Lung microvascular endothelial cell (primary cell): ENCODE data around the gene MRPL50. TPM values are rescaled to one million over a fixed set of nuclear protein-coding genes. Genes with fewer than 3 reads are reported as not detected.

Experiments used
- DNase-seq, 2 donors: peaks; one replicate each; pipeline versions ENCODE4 v3.0.0 to v3.0.0-alpha.2; 2010; ENCODE audit warnings: low read depth in 2 of 2
- total RNA-seq: library from RNA; depleted of rRNA; stranded (reverse); fragments of >200 nt; gene quantifications from 2 replicates; pipeline ENCODE4 v1.2.1, GENCODE V29; 2014

MRPL50 gene
- total RNA-seq: 11.6 and 13.3 TPM in 2 replicates

- DNase-seq: peak; percentile 98 to 100
Measured at GRCh38 chr9:101398068-101398929, at the start of gene MRPL50, which contains the start of gene ZNF189. Gene MRPL50, minus strand, starts transcription at chr9:101398618. Its CDS starts 26 bp downstream, at chr9:101398592. Gene ZNF189, plus strand, starts transcription at chr9:101398851. Its CDS starts 306 bp downstream, at chr9:101399157.

GRCh38 chr9:101446732-101447131 is 48.3 kb upstream of the MRPL50 start:
- no peak for DNase-seq

GRCh38 chr9:101445353-101446029 is 47.1 kb upstream of the MRPL50 start:
- DNase-seq: no peak

GRCh38 chr9:101443364-101443771 is 45.0 kb upstream of the MRPL50 start:
- no peak for DNase-seq

GRCh38 chr9:101442736-101443135 is 44.3 kb upstream of the MRPL50 start:
- no peak for DNase-seq

GRCh38 chr9:101442318-101442717 is 43.9 kb upstream of the MRPL50 start:
- DNase-seq: no peak

- no peak for DNase-seq
Measured at GRCh38 chr9:101440714-101441230, 42.4 kb upstream of the MRPL50 start.

GRCh38 chr9:101438523-101438922 is 40.1 kb upstream of the MRPL50 start:
- DNase-seq: no peak

GRCh38 chr9:101437806-101438232 is 39.4 kb upstream of the MRPL50 start:
- DNase-seq: no peak

GRCh38 chr9:101435601-101436079 is 37.2 kb upstream of the MRPL50 start, which contains the start of gene ALDOB:
Gene ALDOB, minus strand, starts transcription at chr9:101435774. Its CDS starts 4,887 bp downstream, at chr9:101430887.
- DNase-seq: no peak

- no peak for DNase-seq
Measured at GRCh38 chr9:101434998-101435397, 36.6 kb upstream of the MRPL50 start.

GRCh38 chr9:101433229-101433628 is 34.8 kb upstream of the MRPL50 start:
- no peak for DNase-seq

- DNase-seq: no peak
Measured at GRCh38 chr9:101432740-101433139, 34.3 kb upstream of the MRPL50 start.

GRCh38 chr9:101432171-101432570 is 33.8 kb upstream of the MRPL50 start:
- no peak for DNase-seq

- no peak for DNase-seq
Measured at GRCh38 chr9:101429736-101430135, 31.3 kb upstream of the MRPL50 start.

- DNase-seq: no peak
Measured at GRCh38 chr9:101428909-101429308, 30.5 kb upstream of the MRPL50 start.

- DNase-seq: no peak
Measured at GRCh38 chr9:101427957-101428655, 29.7 kb upstream of the MRPL50 start.

GRCh38 chr9:101427358-101427757 is 28.9 kb upstream of the MRPL50 start:
- DNase-seq: no peak

- DNase-seq: no peak
Measured at GRCh38 chr9:101421653-101422065, 23.2 kb upstream of the MRPL50 start.

- no peak for DNase-seq
Measured at GRCh38 chr9:101419863-101420262, 21.4 kb upstream of the MRPL50 start.
